ENCODE measurements around the gene TMEM94.

DNA sequence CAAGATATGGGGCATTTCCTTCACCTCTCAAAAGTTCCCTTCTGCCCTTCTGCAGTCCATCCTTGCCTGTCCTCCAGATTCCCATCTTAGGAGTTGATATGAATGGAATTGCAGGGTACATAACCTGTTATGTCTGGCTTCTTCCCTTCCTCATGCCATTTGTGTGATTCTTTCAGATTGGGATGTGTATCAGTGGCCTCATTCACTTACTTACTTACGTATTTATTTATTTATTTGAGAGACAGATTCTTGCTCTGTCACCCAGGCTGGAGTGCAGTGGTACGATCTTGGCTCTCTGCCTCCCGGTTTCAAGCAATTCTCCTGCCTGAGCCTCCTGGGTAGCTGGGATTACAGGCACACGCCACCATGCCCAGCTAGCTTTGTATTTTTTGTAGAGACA lies 6.2 kb upstream of the TMEM94 start:
- TF ChIP-seq, protein P1, sequence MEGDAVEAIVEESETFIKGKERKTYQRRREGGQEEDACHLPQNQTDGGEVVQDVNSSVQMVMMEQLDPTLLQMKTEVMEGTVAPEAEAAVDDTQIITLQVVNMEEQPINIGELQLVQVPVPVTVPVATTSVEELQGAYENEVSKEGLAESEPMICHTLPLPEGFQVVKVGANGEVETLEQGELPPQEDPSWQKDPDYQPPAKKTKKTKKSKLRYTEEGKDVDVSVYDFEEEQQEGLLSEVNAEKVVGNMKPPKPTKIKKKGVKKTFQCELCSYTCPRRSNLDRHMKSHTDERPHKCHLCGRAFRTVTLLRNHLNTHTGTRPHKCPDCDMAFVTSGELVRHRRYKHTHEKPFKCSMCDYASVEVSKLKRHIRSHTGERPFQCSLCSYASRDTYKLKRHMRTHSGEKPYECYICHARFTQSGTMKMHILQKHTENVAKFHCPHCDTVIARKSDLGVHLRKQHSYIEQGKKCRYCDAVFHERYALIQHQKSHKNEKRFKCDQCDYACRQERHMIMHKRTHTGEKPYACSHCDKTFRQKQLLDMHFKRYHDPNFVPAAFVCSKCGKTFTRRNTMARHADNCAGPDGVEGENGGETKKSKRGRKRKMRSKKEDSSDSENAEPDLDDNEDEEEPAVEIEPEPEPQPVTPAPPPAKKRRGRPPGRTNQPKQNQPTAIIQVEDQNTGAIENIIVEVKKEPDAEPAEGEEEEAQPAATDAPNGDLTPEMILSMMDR (IDR thresholded peaks at IDR 0.05; ENCODE audit: low read length): no peak
- no peak for TF ChIP-seq EZH2 (optimal IDR thresholded peaks at IDR 0.05; ENCODE audit: low read depth, low read length)
- no peak for TF ChIP-seq EZH2phosphoT487 (IDR thresholded peaks at IDR 0.05; ENCODE audit: low read length)

Measured in MM.1S (cell line).